NCI-H2227 treated with DMSO at 0.1 percent for 48 hours (cell line): ENCODE data around the gene F11R.
A peak's percentile ranks its signal among the peaks of the same experiment; 100 is the strongest.
"Not testable (repeated sequence)": the region's sequence is repeated elsewhere in the genome, so short reads cannot be mapped to it uniquely, and the experiment has no call there.

ENCODE experiments used
- DNase-seq: peaks from one replicate; lab custom pipeline; 2025; lab: John Stamatoyannopoulos, UW

Gene F11R

GRCh38 chr1:161013131-161013487 lies 7.8 kb downstream of the F11R start:
- no peak for DNase-seq

DNA sequence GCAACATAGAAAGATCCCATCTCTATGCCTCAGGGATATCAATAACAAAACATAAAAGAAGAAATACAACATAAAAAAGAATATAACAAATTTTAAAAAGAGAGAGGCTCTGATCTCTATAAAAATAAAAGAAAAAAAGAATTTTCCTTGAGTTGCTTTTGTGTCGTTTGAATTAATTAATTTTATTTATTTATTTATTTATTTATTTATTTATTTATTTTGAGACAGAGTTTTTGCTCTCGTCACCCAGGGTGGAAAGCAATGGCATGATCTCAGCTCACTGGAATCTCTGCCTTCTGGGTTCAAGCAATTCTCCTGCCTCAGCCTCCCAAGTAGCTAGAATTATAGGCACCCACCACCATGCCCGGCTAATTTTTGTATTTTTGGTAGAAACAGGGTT lies 8.5 kb downstream of the F11R start:
- DNase-seq: no peak

- no peak for DNase-seq
Measured at GRCh38 chr1:161009602-161010211, 11.2 kb downstream of the F11R start.

- no peak for DNase-seq
Measured at GRCh38 chr1:161008869-161009510, 12.0 kb downstream of the F11R start.

DNA sequence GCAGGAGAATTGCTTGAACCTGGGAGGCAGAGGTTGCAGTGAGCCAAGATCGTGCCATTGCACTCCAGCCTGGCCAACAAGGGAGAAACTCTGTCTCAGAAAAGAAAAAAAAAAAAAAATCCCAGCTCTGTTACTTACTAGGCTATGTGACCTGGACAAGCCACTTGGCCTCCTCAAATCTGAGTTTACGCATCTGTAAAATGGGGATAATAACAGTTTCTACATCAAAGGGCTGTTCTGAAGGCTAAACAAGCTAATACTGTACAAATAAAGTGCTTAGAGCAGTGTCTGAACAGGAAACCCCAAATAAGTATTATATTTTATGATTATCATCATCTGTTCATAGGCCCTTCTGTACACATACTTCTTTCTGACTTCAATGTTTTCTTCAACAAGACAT lies 13.6 kb downstream of the F11R start:
- DNase-seq: no peak

DNA sequence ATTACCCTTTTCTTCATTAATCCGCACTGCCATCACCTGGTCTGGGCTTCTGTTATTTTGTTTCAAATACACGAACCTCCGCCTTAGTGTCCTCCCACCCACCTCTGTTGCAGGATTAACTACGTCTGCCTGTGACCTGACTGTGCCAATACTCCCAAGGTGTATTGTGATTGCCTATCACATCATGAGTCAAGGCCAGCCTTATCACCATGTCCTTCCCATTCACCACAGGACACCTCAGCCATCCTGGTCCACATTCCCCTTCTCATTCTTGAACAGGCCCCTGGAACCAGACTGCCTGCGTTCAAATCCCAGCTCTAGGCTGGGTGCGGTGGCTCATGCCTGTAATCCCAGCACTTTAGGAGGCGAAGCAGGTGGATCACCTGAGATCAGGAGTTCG lies 14.4 kb downstream of the F11R start:
- no peak for DNase-seq

GRCh38 chr1:161001525-161001924 lies 19.4 kb downstream of the F11R start:
- DNase-seq: peak; percentile 90

DNA sequence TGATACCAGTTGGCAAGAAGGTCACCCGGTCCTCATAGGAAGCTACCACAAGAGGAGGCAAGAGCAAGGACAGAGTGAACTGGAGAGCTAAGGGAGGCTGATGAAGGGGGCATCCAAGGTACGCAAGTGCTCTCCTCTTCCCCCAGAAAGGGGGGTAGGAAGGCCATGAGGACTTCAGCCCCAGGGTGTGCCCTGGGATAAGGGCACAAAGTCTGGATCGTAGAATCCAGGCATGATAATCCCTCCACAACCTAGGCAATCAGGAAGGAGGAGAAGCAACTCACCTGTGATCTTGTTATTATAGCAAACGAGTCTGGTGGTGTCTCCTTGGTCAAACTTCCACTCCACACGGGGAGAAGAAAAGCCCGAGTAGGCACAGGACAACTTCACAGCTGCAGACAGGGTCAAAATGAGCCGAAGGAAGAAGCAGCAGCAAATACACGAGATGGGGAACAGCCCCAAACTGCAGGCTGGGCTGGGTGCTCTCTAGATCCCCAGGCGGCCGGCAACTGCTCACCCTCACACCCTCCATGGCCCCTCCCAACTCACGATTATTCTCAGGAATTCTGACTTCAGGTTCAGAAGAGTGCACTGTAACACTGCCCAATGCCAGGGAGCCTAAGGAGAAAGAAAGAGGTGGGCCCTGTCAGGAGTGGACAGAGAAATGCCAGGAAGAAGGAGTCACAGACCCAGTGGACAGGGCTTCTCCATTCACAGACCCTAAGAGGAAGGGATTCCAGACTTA lies 20.0 kb downstream of the F11R start:
- no peak for DNase-seq

- DNase-seq: no peak
Measured at GRCh38 chr1:160999376-160999775, 21.6 kb downstream of the F11R start.

- DNase-seq: peak; percentile 11
Measured at GRCh38 chr1:160997323-160998038, 23.5 kb downstream of the F11R start.

DNA sequence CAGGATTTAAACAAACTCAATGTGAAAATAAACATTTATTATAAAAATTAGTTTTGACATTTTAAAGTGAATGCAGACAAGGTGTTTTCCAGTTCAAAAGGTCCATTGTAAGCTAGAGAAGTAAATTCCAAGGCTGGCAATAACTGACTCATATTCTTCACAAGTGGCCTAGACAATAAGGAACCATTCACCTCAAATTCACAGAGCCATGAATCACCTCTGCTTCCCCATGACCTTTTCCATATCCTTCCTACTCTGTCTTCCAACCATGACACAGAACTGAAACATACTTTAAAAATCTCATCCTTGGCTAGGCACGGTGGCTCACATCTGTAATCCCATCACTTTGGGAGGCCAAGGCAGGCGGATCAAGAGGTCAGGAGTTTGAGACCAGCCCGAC lies 24.8 kb downstream of the F11R start:
- no peak for DNase-seq

DNA sequence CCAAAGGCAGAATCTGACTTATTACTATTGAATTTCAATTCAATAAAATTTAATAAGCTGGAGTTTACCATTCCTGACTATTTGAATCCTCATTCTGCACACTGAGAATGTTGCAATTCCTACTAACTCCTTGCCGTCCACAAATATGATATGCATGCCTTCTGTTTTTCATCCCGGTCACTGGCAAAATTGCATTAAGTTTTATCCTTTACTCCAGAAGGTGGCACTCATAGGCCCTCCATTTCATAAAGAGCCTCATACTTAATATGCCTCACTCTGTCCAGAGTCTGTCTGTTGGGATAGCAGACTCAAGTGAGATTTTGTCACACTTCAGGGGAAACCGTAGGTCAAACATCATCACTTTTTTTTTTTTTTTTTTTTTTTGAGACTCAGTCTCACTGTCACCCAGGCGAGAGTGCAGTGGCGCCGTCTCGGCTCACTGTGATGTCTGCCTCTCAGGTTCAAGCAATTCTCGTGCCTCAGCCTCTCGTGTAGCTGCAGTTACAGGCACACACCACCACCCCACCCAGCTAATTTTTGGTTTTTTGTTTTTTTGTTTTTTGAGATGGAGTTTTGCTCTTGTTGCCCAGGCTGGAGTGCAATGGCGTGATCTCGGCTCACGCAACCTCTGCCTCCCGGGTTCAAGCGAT lies 27.3 kb downstream of the F11R start:
- no peak for DNase-seq

- DNase-seq: not testable (repeated sequence)
Measured at GRCh38 chr1:160992036-160992435, 28.9 kb downstream of the F11R start.

DNA sequence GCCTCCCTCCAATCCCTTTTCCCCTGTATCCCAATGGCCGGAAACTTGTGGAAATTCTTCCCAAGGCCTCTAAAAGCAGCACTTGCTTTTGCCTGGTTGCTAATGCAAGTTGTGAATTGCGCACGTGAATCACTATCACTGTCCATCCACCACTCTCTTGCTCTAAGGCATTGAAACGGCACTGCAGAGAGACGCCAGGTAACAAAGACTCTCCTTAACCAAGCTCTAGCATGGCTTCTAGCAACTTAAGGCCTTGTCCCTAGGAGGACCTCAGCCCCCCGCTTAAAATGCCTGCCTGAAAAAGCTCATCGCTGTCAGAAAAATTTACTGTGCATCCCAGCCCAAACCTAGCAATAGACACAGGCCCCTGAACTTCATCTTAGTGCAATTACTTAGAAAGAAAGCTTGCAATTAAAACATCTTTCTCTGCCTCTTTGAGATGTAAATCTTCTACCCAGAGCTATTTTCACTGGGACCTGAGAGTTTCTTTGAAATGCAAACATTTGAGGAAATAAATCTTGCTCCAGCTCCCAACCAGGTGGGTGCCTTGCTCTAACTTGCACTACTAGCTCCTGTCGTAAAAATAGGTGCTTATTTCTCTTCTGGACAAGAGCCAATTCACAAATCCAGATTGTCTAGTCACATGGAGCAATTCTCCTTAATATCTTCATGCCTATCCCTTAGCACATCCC lies 33.4 kb downstream of the F11R start:
- DNase-seq: no peak

- no peak for DNase-seq
Measured at GRCh38 chr1:160985723-160986122, 35.2 kb downstream of the F11R start.

DNA sequence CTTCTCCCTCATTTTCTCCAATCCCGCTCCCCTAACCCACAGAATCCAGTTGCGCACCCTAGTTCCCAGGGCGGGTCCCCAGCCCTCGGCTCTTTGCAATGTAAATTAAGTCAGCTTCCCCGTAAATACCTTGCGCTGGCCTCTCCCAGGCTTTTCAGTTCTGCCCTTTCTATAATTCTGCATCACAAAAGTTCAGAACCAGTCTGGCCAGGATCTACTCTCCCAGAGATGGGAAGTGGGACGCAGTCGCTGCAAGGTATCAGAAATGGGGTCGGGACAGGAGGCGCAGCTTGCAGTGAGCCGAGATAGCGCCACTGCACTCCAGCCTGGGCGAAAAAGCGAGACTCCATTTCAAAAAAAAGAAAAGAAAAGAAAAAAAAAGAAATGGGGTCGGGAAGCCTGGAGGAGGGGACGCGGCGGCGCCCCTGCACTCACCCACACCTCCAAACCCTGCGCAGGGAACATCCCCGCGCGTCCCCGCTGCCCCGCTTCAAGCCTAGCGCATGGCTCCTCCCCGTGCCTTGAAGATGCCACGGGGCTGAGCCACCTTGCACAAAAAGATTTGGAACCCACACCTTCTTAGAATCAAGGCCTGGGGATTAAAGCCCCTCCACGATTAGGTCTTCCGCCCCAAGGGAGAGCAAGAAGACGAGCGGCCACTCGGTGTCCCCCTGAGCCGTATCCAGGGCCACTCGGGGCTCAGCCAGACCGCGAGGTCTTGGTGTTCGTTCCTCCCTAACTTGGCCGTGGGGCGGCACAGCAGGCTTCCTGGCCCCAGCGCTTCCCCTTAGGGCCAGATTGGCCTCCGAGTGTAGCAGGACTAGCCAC lies 39.2 kb downstream of the F11R start:
- DNase-seq: no peak

DNA sequence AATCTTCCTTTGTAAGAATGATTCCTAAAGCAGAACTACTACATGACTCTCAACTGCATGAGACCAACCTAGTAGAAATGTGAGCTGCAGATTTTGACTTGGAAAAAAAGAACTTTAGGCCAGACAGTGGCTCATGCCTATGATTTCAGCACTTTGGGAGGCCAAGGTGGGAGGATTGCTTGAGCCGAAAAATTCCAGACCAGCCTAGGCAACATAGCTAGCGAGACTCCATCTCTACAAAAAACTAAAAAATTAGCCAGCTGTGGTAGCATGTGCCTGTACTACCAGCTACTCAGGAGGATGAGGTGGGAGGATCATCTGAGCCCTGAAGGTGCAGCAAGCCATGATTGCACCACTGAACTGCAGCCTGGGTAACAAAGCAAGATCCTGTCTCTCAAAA lies 41.7 kb downstream of the F11R start:
- DNase-seq: no peak

GRCh38 chr1:160978510-160978927 lies 42.4 kb downstream of the F11R start:
- no peak for DNase-seq

DNA sequence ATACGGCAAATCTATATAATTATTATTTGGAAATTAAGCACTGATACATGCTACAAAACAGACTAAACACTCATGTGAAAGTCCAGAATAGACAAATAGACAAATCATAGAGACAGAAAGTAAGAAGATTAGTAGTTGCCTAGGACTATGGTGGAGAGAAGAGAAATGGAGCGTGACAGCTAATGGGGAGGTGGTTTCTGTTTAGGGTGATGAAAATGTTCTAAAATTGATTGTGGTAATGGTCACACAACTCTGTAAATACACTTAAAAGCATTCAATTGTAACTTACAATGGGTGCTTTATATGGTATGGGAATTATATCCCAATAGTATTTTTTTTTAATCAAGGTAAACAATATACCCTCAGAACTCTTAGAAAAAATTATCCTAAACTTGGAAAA lies 45.9 kb downstream of the F11R start:
- DNase-seq: no peak

DNA sequence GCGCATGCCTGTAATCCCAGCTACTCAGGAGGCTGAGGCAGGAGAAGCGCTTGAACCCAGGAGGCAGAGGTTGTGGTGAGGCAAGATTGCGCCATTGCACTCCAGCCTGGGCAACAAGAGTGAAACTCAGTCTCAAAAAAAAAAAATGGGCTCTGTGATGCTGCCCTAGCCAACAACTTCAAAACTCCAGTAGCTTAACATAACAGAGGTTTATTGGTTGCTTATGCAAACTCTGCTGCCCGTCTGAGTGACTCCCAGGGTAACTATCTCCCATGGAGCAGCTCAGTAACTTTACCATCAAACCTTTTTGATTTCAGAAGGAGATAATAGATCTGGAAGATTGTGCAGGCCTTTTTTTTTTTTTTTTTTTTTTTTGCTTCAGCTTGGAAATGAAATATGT lies 47.5 kb downstream of the F11R start:
- DNase-seq: no peak

- no peak for DNase-seq
Measured at GRCh38 chr1:160972939-160973338, 48.0 kb downstream of the F11R start.
